HepG2 (cell line): Measurements from ENCODE around the gene PRR23E. TPM values are rescaled to one million over a fixed set of nuclear protein-coding genes. Genes with fewer than 3 reads are reported as not detected.

Experiments
- AKAP8 ChIP-seq: sonication (generic); formaldehyde crosslinking; IDR thresholded peaks from 2 replicates; pipeline ENCODE4 v1.5.1; 2020; ENCODE audit warnings: mild to moderate bottlenecking, missing genetic modification reagents
- BHLHE40 ChIP-seq: IDR thresholded peaks from 2 replicates; pipeline ENCODE4 v1.6.1; 2011; ENCODE audit warnings: low read length, improper control_type of control experiment
- CBX5 ChIP-seq: sonication (generic); formaldehyde crosslinking; IDR thresholded peaks from 2 replicates; pipeline ENCODE4 v1.4.0; 2020; ENCODE audit warnings: missing genetic modification reagents, borderline replicate concordance
- FOXP1 ChIP-seq, 2 experiments: fragments of 450-650 bp in 1 of 2; IDR thresholded peaks; 2 replicates each; pipeline ENCODE4 v1.6.1; 2017 to 2018; ENCODE audit warnings: antibody characterized with exemption in 1 of 2
- HNF4A ChIP-seq: sonication (generic); formaldehyde crosslinking; IDR thresholded peaks from 2 replicates; pipeline ENCODE4 v1.4.0; 2020; ENCODE audit warnings: missing genetic modification reagents
- HNRNPLL ChIP-seq: fragments of 200-400 bp; formaldehyde crosslinking; IDR thresholded peaks from 2 replicates; pipeline ENCODE4 v1.6.1; 2017; ENCODE audit warnings: mild to moderate bottlenecking, low read depth, low read length; ENCODE audit not compliant: poor library complexity, severe bottlenecking
- MAFK ChIP-seq, 2 experiments: IDR thresholded peaks in 1 of 2; conservative IDR thresholded peaks in 1 of 2; 2 replicates each; pipeline ENCODE4 v1.6.1; 2011; ENCODE audit warnings: improper control_type of control experiment in 2 of 2, low read length in 2 of 2
- MBD4 ChIP-seq: IDR thresholded peaks from 2 replicates; pipeline ENCODE4 v1.6.1; 2012; ENCODE audit warnings: low read length, inconsistent platforms, borderline replicate concordance
- MEIS1 ChIP-seq: sonication (generic); formaldehyde crosslinking; IDR thresholded peaks from 2 replicates; pipeline ENCODE4 v1.9.0; 2021; ENCODE audit warnings: mild to moderate bottlenecking, missing genetic modification reagents, moderate library complexity, borderline replicate concordance
- NR2F6 ChIP-seq, 2 experiments: IDR thresholded peaks; 2 replicates each; pipeline ENCODE4 v1.6.1; 2016; ENCODE audit warnings: antibody characterized with exemption in 1 of 2, mild to moderate bottlenecking in 1 of 2
- SOX6 ChIP-seq, 2 experiments: fragments of 450-650 bp in 1 of 2; sonication (generic) in 1 of 2; formaldehyde crosslinking in 1 of 2; IDR thresholded peaks; 2 replicates each; pipeline versions ENCODE4 v1.4.0 to v1.6.1; 2017 to 2020; ENCODE audit warnings: antibody characterized with exemption in 1 of 2, mild to moderate bottlenecking in 1 of 2, missing genetic modification reagents in 1 of 2
- ZNF281 ChIP-seq: sonication (generic); formaldehyde crosslinking; IDR thresholded peaks from 2 replicates; pipeline ENCODE4 v1.4.0; 2020; ENCODE audit warnings: missing genetic modification reagents, borderline replicate concordance
- ZNF775 ChIP-seq: sonication (generic); formaldehyde crosslinking; IDR thresholded peaks from 2 replicates; pipeline ENCODE4 v1.4.0; 2020; ENCODE audit warnings: missing genetic modification reagents, mild to moderate bottlenecking, moderate library complexity, borderline replicate concordance
- ZNF777 ChIP-seq: sonication (generic); formaldehyde crosslinking; IDR thresholded peaks from 2 replicates; pipeline ENCODE4 v1.4.0; 2020; ENCODE audit warnings: missing genetic modification reagents
- polyA plus RNA-seq, 8 experiments: library from polyadenylated mRNA; depleted of rRNA in 3 of 8; stranded (reverse) in 7 of 8; unstranded in 1 of 8; fragments of >200 nt; fragmentation: Illumina TruSeq in 4 of 8; extraction: Trizol in 4 of 8; gene quantifications; 2 replicates each; pipeline versions ENCODE4 v1.2.1 to v1.2.3, GENCODE V29; 2011 to 2016; ENCODE audit warnings: low read depth in 4 of 8, missing spikeins in 1 of 8, mixed read lengths in 1 of 8; ENCODE audit not compliant: insufficient read depth in 1 of 8
- total RNA-seq, 5 experiments: library from RNA; depleted of rRNA; stranded (reverse); fragments of >200 nt; fragmentation: Illumina TruSeq; extraction: Trizol; gene quantifications; 2 replicates each; pipeline ENCODE4 v1.2.3, GENCODE V29; 2016; ENCODE audit warnings: low read depth in 1 of 5
- TF ChIP-seq, protein P1 (sequence below): sonication (generic); formaldehyde crosslinking; IDR thresholded peaks from 2 replicates; pipeline ENCODE4 v1.5.1; 2020; ENCODE audit warnings: mild to moderate bottlenecking, missing genetic modification reagents, moderate library complexity
- TF ChIP-seq, protein P2 (sequence below): sonication (generic); formaldehyde crosslinking; conservative IDR thresholded peaks from 2 replicates; pipeline ENCODE4 v1.4.0; 2020; ENCODE audit warnings: mild to moderate bottlenecking, missing genetic modification reagents, moderate library complexity
- TF ChIP-seq, protein P3 (sequence below): sonication (generic); formaldehyde crosslinking; IDR thresholded peaks from 2 replicates; pipeline ENCODE4 v1.4.0; 2020; ENCODE audit warnings: missing genetic modification reagents

The PRR23E gene
- total and polyA plus RNA-seq, 2 of the 13 experiments (the other 11 are each of a cell fraction or from before 2014, with no cell fraction given) = not detected

GRCh38 chr3:127197300-127198189 is 4.6 kb downstream of the PRR23E start (continued):
- TF ChIP-seq ZNF281 (CRISPR knock-in tag) (no peak), ZNF777 (CRISPR knock-in tag) (no peak), FOXP1 (IDR thresholded peaks at IDR 0.05) (no peak), FOXP1 (CRISPR knock-in tag; IDR thresholded peaks at IDR 0.05) (peak; percentile 62; the same call in 1 of the 2 replicates), MAFK (conservative IDR thresholded peaks at IDR 0.05 in 1 of 2, IDR thresholded peaks at IDR 0.05 in 1 of 2; ENCODE audit: low read length in 2 of 2) (peak in 1 of 2 experiments; percentile 12; a peak in 1 of 4 replicates), HNF4A (CRISPR knock-in tag) (0 out of 2 replicates have a peak, but pooled peaks have one; percentile 9), HNRNPLL (no peak), SOX6 (IDR thresholded peaks at IDR 0.05) (no peak), SOX6 (CRISPR knock-in tag; IDR thresholded peaks at IDR 0.05) (peak; percentile 20; the same call in 1 of the 2 replicates), CBX5 (CRISPR knock-in tag) (no peak), MBD4 (no peak), BHLHE40 (0 out of 2 replicates have a peak, but pooled peaks have one; percentile 32), NR2F6 (IDR thresholded peaks at IDR 0.05) (peak; percentile 17; the same call in 1 of the 2 replicates), NR2F6 (CRISPR knock-in tag; IDR thresholded peaks at IDR 0.05) (no peak), ZNF775 (CRISPR knock-in tag) (no peak), MEIS1 (CRISPR knock-in tag) (no peak), AKAP8 (CRISPR knock-in tag) (no peak)
- TF ChIP-seq, protein P1, sequence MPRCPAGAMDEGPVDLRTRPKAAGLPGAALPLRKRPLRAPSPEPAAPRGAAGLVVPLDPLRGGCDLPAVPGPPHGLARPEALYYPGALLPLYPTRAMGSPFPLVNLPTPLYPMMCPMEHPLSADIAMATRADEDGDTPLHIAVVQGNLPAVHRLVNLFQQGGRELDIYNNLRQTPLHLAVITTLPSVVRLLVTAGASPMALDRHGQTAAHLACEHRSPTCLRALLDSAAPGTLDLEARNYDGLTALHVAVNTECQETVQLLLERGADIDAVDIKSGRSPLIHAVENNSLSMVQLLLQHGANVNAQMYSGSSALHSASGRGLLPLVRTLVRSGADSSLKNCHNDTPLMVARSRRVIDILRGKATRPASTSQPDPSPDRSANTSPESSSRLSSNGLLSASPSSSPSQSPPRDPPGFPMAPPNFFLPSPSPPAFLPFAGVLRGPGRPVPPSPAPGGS = no peak
- TF ChIP-seq, protein P2, sequence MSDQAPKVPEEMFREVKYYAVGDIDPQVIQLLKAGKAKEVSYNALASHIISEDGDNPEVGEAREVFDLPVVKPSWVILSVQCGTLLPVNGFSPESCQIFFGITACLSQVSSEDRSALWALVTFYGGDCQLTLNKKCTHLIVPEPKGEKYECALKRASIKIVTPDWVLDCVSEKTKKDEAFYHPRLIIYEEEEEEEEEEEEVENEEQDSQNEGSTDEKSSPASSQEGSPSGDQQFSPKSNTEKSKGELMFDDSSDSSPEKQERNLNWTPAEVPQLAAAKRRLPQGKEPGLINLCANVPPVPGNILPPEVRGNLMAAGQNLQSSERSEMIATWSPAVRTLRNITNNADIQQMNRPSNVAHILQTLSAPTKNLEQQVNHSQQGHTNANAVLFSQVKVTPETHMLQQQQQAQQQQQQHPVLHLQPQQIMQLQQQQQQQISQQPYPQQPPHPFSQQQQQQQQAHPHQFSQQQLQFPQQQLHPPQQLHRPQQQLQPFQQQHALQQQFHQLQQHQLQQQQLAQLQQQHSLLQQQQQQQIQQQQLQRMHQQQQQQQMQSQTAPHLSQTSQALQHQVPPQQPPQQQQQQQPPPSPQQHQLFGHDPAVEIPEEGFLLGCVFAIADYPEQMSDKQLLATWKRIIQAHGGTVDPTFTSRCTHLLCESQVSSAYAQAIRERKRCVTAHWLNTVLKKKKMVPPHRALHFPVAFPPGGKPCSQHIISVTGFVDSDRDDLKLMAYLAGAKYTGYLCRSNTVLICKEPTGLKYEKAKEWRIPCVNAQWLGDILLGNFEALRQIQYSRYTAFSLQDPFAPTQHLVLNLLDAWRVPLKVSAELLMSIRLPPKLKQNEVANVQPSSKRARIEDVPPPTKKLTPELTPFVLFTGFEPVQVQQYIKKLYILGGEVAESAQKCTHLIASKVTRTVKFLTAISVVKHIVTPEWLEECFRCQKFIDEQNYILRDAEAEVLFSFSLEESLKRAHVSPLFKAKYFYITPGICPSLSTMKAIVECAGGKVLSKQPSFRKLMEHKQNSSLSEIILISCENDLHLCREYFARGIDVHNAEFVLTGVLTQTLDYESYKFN (CRISPR knock-in tag) = peak; percentile 47; the same call in 1 of the 2 replicates
- TF ChIP-seq, protein P3, sequence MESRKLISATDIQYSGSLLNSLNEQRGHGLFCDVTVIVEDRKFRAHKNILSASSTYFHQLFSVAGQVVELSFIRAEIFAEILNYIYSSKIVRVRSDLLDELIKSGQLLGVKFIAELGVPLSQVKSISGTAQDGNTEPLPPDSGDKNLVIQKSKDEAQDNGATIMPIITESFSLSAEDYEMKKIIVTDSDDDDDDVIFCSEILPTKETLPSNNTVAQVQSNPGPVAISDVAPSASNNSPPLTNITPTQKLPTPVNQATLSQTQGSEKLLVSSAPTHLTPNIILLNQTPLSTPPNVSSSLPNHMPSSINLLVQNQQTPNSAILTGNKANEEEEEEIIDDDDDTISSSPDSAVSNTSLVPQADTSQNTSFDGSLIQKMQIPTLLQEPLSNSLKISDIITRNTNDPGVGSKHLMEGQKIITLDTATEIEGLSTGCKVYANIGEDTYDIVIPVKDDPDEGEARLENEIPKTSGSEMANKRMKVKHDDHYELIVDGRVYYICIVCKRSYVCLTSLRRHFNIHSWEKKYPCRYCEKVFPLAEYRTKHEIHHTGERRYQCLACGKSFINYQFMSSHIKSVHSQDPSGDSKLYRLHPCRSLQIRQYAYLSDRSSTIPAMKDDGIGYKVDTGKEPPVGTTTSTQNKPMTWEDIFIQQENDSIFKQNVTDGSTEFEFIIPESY (CRISPR knock-in tag) = 0 out of 2 replicates have a peak, but pooled peaks have one; percentile 8
